ENCODE results near the gene GJB2.
"Not testable (repeated sequence)": the region's sequence is repeated elsewhere in the genome, so short reads cannot be mapped to it uniquely, and the experiment has no call there.

The GJB2 gene

GRCh38 chr13:20165417-20166257 is 27.1 kb downstream of the GJB2 start:
- Histone ChIP-seq H3K9me3 (ENCODE audit: control insufficient read depth in 2 of 2, low read length in 2 of 2) (no peaks in the 10 kb centered on the region), H3K4me3 (ENCODE audit: low read length in 2 of 2) (no peak overlapping the region), H3K9ac (ENCODE audit: low read length in 2 of 2) (no peak overlapping the region), H3K4me1 (ENCODE audit: control insufficient read depth, insufficient read depth, low read length) (peaks cover 12% of the 10 kb centered on the region), H3K36me3 (ENCODE audit: control insufficient read depth in 2 of 2, insufficient read depth in 2 of 2, low read length in 2 of 2) (no peaks in the 10 kb centered on the region), H3K27me3 (ENCODE audit: control insufficient read depth in 1 of 2, insufficient read depth in 2 of 2, low read length in 2 of 2) (peaks cover 25 to 30% of the 10 kb centered on the region in 2 donors), H3K27ac (ENCODE audit: low read length) (no peak overlapping the region)

GRCh38 chr13:20161951-20162300 is 30.8 kb downstream of the GJB2 start:
- Histone ChIP-seq H3K4me1 (ENCODE audit: control insufficient read depth, insufficient read depth, low read length) (peaks cover 16% of the 10 kb centered on the region), H3K36me3 (ENCODE audit: control insufficient read depth in 2 of 2, insufficient read depth in 2 of 2, low read length in 2 of 2) (no peaks in the 10 kb centered on the region), H3K27ac (ENCODE audit: low read length) (no peak overlapping the region), H3K9ac (ENCODE audit: low read length in 2 of 2) (no peak overlapping the region), H3K9me3 (ENCODE audit: control insufficient read depth in 2 of 2, low read length in 2 of 2) (no peaks in the 10 kb centered on the region), H3K4me3 (ENCODE audit: low read length in 2 of 2) (no peak overlapping the region), H3K27me3 (ENCODE audit: control insufficient read depth in 1 of 2, insufficient read depth in 2 of 2, low read length in 2 of 2) (peaks cover 37 to 59% of the 10 kb centered on the region in 2 donors)

GRCh38 chr13:20161275-20161950 is 31.3 kb downstream of the GJB2 start:
- H3K36me3 ChIP-seq (ENCODE audit: control insufficient read depth in 2 of 2, insufficient read depth in 2 of 2, low read length in 2 of 2), result no peaks in the 10 kb centered on the region
- H3K4me1 ChIP-seq (ENCODE audit: control insufficient read depth, insufficient read depth, low read length), result peaks cover 16% of the 10 kb centered on the region
- H3K4me3 ChIP-seq (ENCODE audit: low read length in 2 of 2), result peak overlapping the region in 1 of 2 donors; percentile 22
- no peak overlapping the region for H3K27ac ChIP-seq (ENCODE audit: low read length)
- H3K9ac ChIP-seq (ENCODE audit: low read length in 2 of 2), result no peak overlapping the region
- H3K9me3 ChIP-seq (ENCODE audit: control insufficient read depth in 2 of 2, low read length in 2 of 2), result no peaks in the 10 kb centered on the region
- H3K27me3 ChIP-seq (ENCODE audit: control insufficient read depth in 1 of 2, insufficient read depth in 2 of 2, low read length in 2 of 2), result peaks cover 41 to 62% of the 10 kb centered on the region in 2 donors

- no peaks in the 10 kb centered on the region for H3K9me3 ChIP-seq (ENCODE audit: control insufficient read depth in 2 of 2, low read length in 2 of 2)
- peaks cover 16% of the 10 kb centered on the region for H3K4me1 ChIP-seq (ENCODE audit: control insufficient read depth, insufficient read depth, low read length)
- peaks cover 42 to 62% of the 10 kb centered on the region in 2 donors for H3K27me3 ChIP-seq (ENCODE audit: control insufficient read depth in 1 of 2, insufficient read depth in 2 of 2, low read length in 2 of 2)
- H3K9ac ChIP-seq (ENCODE audit: low read length in 2 of 2), result no peak within 1 kb of the TSS
- no peak within 1 kb of the TSS for H3K27ac ChIP-seq (ENCODE audit: low read length)
- peak within 1 kb of the TSS in 1 of 2 donors; percentile 35 for H3K4me3 ChIP-seq (ENCODE audit: low read length in 2 of 2)
- H3K36me3 ChIP-seq (ENCODE audit: control insufficient read depth in 2 of 2, insufficient read depth in 2 of 2, low read length in 2 of 2), result no peaks in the 10 kb centered on the region
Observed at GRCh38 chr13:20160306-20161274, 32.1 kb downstream of the GJB2 start, which contains the start of gene GJA3. TSS of gene GJA3 (minus strand) at chr13:20161052. CDS start at chr13:20143288, 17,764 bp downstream.

GRCh38 chr13:20159646-20160305 is 33.0 kb downstream of the GJB2 start:
- Histone ChIP-seq H3K27ac (ENCODE audit: low read length) (no peak overlapping the region), H3K9me3 (ENCODE audit: control insufficient read depth in 2 of 2, low read length in 2 of 2) (no peaks in the 10 kb centered on the region), H3K4me3 (ENCODE audit: low read length in 2 of 2) (no peak overlapping the region), H3K9ac (ENCODE audit: low read length in 2 of 2) (no peak overlapping the region), H3K36me3 (ENCODE audit: control insufficient read depth in 2 of 2, insufficient read depth in 2 of 2, low read length in 2 of 2) (no peaks in the 10 kb centered on the region), H3K4me1 (ENCODE audit: control insufficient read depth, insufficient read depth, low read length) (peaks cover 16% of the 10 kb centered on the region), H3K27me3 (ENCODE audit: control insufficient read depth in 1 of 2, insufficient read depth in 2 of 2, low read length in 2 of 2) (peaks cover 42 to 65% of the 10 kb centered on the region in 2 donors)

- H3K27me3 ChIP-seq (ENCODE audit: control insufficient read depth in 1 of 2, insufficient read depth in 2 of 2, low read length in 2 of 2), result peaks cover 46 to 70% of the 10 kb centered on the region in 2 donors
- no peaks in the 10 kb centered on the region for H3K9me3 ChIP-seq (ENCODE audit: control insufficient read depth in 2 of 2, low read length in 2 of 2)
- H3K4me1 ChIP-seq (ENCODE audit: control insufficient read depth, insufficient read depth, low read length), result peaks cover 13% of the 10 kb centered on the region
- no peak overlapping the region for H3K9ac ChIP-seq (ENCODE audit: low read length in 2 of 2)
- no peak overlapping the region for H3K4me3 ChIP-seq (ENCODE audit: low read length in 2 of 2)
- H3K36me3 ChIP-seq (ENCODE audit: control insufficient read depth in 2 of 2, insufficient read depth in 2 of 2, low read length in 2 of 2), result no peaks in the 10 kb centered on the region
- H3K27ac ChIP-seq (ENCODE audit: low read length), result no peak overlapping the region
Observed at GRCh38 chr13:20157151-20157796, 35.5 kb downstream of the GJB2 start.

- Histone ChIP-seq H3K27me3 (ENCODE audit: control insufficient read depth in 1 of 2, insufficient read depth in 2 of 2, low read length in 2 of 2) (peaks cover 41 to 72% of the 10 kb centered on the region in 2 donors), H3K9me3 (ENCODE audit: control insufficient read depth in 2 of 2, low read length in 2 of 2) (no peaks in the 10 kb centered on the region), H3K4me3 (ENCODE audit: low read length in 2 of 2) (no peak overlapping the region), H3K9ac (ENCODE audit: low read length in 2 of 2) (no peak overlapping the region), H3K4me1 (ENCODE audit: control insufficient read depth, insufficient read depth, low read length) (peaks cover 13% of the 10 kb centered on the region), H3K27ac (ENCODE audit: low read length) (no peak overlapping the region), H3K36me3 (ENCODE audit: control insufficient read depth in 2 of 2, insufficient read depth in 2 of 2, low read length in 2 of 2) (no peaks in the 10 kb centered on the region)
Observed at GRCh38 chr13:20156702-20157101, 36.0 kb downstream of the GJB2 start.

- H3K4me1 ChIP-seq (ENCODE audit: control insufficient read depth, insufficient read depth, low read length); H3K9me3 ChIP-seq (ENCODE audit: control insufficient read depth in 2 of 2, low read length in 2 of 2); H3K36me3 ChIP-seq (ENCODE audit: control insufficient read depth in 2 of 2, insufficient read depth in 2 of 2, low read length in 2 of 2); H3K4me3 ChIP-seq (ENCODE audit: low read length in 2 of 2); H3K9ac ChIP-seq (ENCODE audit: low read length in 2 of 2); H3K27ac ChIP-seq (ENCODE audit: low read length): not testable (repeated sequence)
- peaks cover 37 to 55% of the 10 kb centered on the region in 2 donors for H3K27me3 ChIP-seq (ENCODE audit: control insufficient read depth in 1 of 2, insufficient read depth in 2 of 2, low read length in 2 of 2)
Observed at GRCh38 chr13:20153290-20153689, 39.4 kb downstream of the GJB2 start.

GRCh38 chr13:20151612-20152011 is 41.1 kb downstream of the GJB2 start:
- Histone ChIP-seq H3K4me3 (ENCODE audit: low read length in 2 of 2) (no peak overlapping the region), H3K4me1 (ENCODE audit: control insufficient read depth, insufficient read depth, low read length) (no peaks in the 10 kb centered on the region), H3K9ac (ENCODE audit: low read length in 2 of 2) (no peak overlapping the region), H3K36me3 (ENCODE audit: control insufficient read depth in 2 of 2, insufficient read depth in 2 of 2, low read length in 2 of 2) (no peaks in the 10 kb centered on the region), H3K27ac (ENCODE audit: low read length) (no peak overlapping the region), H3K27me3 (ENCODE audit: control insufficient read depth in 1 of 2, insufficient read depth in 2 of 2, low read length in 2 of 2) (peaks cover 28 to 40% of the 10 kb centered on the region in 2 donors), H3K9me3 (ENCODE audit: control insufficient read depth in 2 of 2, low read length in 2 of 2) (no peaks in the 10 kb centered on the region)
